ENCODE measurements around the gene HNF1A. TPM values are rescaled to one million over a fixed set of nuclear protein-coding genes. Genes with fewer than 3 reads are reported as not detected.

The HNF1A gene
- total and polyA plus RNA-seq, 2 of the 13 experiments (the other 11 are each of a cell fraction or from before 2014, with no cell fraction given) = 13.4 to 34.7 TPM

- TF ChIP-seq ZNF567 (CRISPR knock-in tag; IDR thresholded peaks at IDR 0.05; ENCODE audit: borderline replicate concordance) = no peak
- 0 out of 2 replicates have a peak, but pooled peaks have one; percentile 20 for TF ChIP-seq ZNF784 (CRISPR knock-in tag; IDR thresholded peaks at IDR 0.05; ENCODE audit: borderline replicate concordance)
- TF ChIP-seq GATAD1 (CRISPR knock-in tag; IDR thresholded peaks at IDR 0.05) = peak; percentile 53
- peak; percentile 62 for TF ChIP-seq TAF1 (CRISPR knock-in tag; IDR thresholded peaks at IDR 0.05)
- TF ChIP-seq IRF2 (CRISPR knock-in tag; IDR thresholded peaks at IDR 0.05) = no peak
- no peak for TF ChIP-seq RAD51 (IDR thresholded peaks at IDR 0.05; ENCODE audit: borderline replicate concordance)
- no peak for TF ChIP-seq FOXK2 (IDR thresholded peaks at IDR 0.05)
- TF ChIP-seq ZNF574 (CRISPR knock-in tag; IDR thresholded peaks at IDR 0.05) = peak; percentile 46; the same call in 1 of the 2 replicates
- 0 out of 2 replicates have a peak, but pooled peaks have one; percentile 41 for TF ChIP-seq ISX (CRISPR knock-in tag; conservative IDR thresholded peaks at IDR 0.05)
- TF ChIP-seq TBL1XR1 (IDR thresholded peaks at IDR 0.05; ENCODE audit: borderline replicate concordance, low read length, partially characterized antibody) = no peak
- 0 out of 2 replicates have a peak, but pooled peaks have one; percentile 27 for TF ChIP-seq DMAP1 (CRISPR knock-in tag; IDR thresholded peaks at IDR 0.05)
- no peak for TF ChIP-seq NFRKB (IDR thresholded peaks at IDR 0.05)
- TF ChIP-seq MTERF4 (CRISPR knock-in tag; IDR thresholded peaks at IDR 0.05) = no peak
- TF ChIP-seq GMEB1 (CRISPR knock-in tag; IDR thresholded peaks at IDR 0.05; ENCODE audit: borderline replicate concordance) = no peak
- peak; percentile 80 for TF ChIP-seq ZNF788 (CRISPR knock-in tag; IDR thresholded peaks at IDR 0.05; ENCODE audit: borderline replicate concordance)
- no peak for TF ChIP-seq TEF (CRISPR knock-in tag; IDR thresholded peaks at IDR 0.05)
- TF ChIP-seq SOX6 (IDR thresholded peaks at IDR 0.05) = no peak
- TF ChIP-seq SOX6 (CRISPR knock-in tag; IDR thresholded peaks at IDR 0.05) = no peak
Measured at GRCh38 chr12:120979862-120980696, 1.7 kb downstream of the HNF1A start (continued).

All from HepG2 (cell line).